T-helper 1 cell treated with Interleukin-12 subunit alpha and Interleukin-12 subunit beta and Interleukin-4 antibody, amounts not matched to agents 30 μg/mL and 1 μg/mL, for 36 hours (primary cell): ENCODE results near the gene FMN2.

Experiments used
- H3K27ac Mint-ChIP-seq: one replicate; pipeline ENCODE4 v1.8.0; 2021; ENCODE audit warnings: mild to moderate bottlenecking, mixed read lengths
- H3K27me3 Mint-ChIP-seq: one replicate; pipeline ENCODE4 v1.8.0; 2021; ENCODE audit warnings: low read depth, mixed read lengths
- H3K36me3 Mint-ChIP-seq: one replicate; pipeline ENCODE4 v1.8.0; 2021; ENCODE audit warnings: low read depth, mixed read lengths
- H3K4me1 Mint-ChIP-seq: one replicate; pipeline ENCODE4 v1.8.0; 2021; ENCODE audit warnings: low read depth, mixed read lengths
- H3K4me3 Mint-ChIP-seq: one replicate; pipeline ENCODE4 v1.8.0; 2021; ENCODE audit warnings: mild to moderate bottlenecking, moderate library complexity, mixed read lengths
- H3K9me3 Mint-ChIP-seq: one replicate; pipeline ENCODE4 v1.8.0; 2021; ENCODE audit warnings: mixed read lengths

The FMN2 gene

DNA sequence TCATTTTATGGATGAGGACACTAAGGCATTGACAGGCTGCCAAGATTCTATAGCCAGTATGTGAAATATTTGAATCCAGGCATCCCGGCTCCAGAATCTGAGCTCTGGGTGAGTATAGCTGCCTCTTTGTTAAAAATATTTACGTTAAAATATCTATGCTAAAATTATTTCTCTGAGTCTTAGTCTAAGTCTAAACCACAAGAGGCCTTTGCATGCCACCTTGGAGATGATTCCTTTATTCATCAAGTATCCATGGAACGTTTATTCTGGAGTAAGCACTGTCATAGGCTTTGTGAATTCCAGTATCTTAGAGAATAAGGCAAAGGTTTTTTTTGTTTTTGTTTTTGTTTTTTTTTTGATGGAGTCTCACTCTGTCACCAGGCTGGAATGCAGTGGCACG, 403.9 kb downstream of the FMN2 start:
- Mint-ChIP-seq H3K9me3 (peaks cover 7% of the 10 kb centered on the region), H3K36me3 (no peaks in the 10 kb centered on the region), H3K27me3 (peaks cover 3% of the 10 kb centered on the region), H3K4me3 (no peak overlapping the region), H3K4me1 (peaks cover 1% of the 10 kb centered on the region), H3K27ac (no peak overlapping the region)

DNA sequence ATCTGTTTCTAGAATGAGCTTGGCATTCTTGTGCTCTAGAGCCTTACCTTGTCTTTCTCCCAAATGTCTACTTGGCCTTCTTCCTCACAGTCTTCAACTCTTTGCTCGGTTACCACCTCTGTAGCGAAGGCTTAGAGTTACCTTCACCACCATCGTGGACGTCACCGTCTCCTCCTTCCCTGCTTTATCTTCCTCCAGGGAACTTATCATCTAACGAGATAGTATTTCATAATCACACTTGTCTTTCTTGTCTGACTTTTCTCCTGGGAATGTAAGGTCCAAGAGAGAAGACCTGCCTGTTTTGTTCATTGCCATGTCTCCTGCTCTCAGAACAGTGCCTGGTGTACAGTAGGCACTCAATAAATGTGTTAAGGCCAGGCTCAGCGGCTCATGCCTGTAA, 404.7 kb downstream of the FMN2 start:
- no peaks in the 10 kb centered on the region for H3K36me3 Mint-ChIP-seq
- H3K27me3 Mint-ChIP-seq: peaks cover 3% of the 10 kb centered on the region
- H3K27ac Mint-ChIP-seq: no peak overlapping the region
- H3K9me3 Mint-ChIP-seq: peaks cover 7% of the 10 kb centered on the region
- no peak overlapping the region for H3K4me3 Mint-ChIP-seq
- H3K4me1 Mint-ChIP-seq: peaks cover 1% of the 10 kb centered on the region

DNA sequence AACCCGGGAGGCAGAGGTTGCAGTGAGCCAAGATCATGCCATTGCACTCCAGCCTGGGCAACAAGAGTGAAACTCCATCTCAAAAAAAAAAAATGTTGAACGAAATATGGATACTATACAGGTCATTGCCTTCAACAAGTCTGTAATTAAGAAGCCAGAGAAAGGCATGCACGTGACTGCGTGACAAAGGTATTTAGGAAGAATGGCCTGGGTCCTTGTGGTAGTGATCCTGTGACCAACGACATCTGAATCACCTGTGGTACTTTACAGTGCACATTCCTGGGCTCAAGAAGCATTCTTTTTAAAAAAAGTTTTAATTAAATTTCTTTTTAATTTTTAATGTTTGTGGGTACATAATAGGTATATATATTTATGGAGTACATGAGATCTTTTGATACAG, 405.3 kb downstream of the FMN2 start:
- Mint-ChIP-seq H3K36me3 (no peaks in the 10 kb centered on the region), H3K27ac (no peak overlapping the region), H3K4me1 (peaks cover 1% of the 10 kb centered on the region), H3K4me3 (no peak overlapping the region), H3K9me3 (peaks cover 7% of the 10 kb centered on the region), H3K27me3 (peaks cover under 1% of the 10 kb centered on the region)

DNA sequence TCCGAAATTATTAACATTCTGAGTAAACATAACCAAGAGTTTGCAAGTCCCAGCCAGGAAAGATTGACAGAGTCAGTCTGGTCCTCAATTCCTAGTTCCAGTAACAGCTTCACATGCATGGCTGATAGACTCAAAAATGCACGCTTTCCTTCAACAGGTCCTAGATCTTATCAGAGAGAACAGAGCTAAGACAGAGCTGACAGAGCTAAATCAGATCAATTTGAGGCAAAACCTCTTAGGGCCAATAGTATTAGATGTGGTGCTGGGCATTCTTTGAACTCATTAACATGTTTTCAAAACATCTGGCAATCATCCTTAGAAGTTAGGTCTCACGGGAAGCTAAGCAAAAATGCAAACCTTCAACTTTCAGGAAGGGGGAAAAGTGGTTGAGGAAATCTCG, 406.2 kb downstream of the FMN2 start:
- Mint-ChIP-seq H3K4me1 (peaks cover 1% of the 10 kb centered on the region), H3K4me3 (no peak overlapping the region), H3K9me3 (peaks cover 7% of the 10 kb centered on the region), H3K27me3 (no peaks in the 10 kb centered on the region), H3K27ac (no peak overlapping the region), H3K36me3 (no peaks in the 10 kb centered on the region)

DNA sequence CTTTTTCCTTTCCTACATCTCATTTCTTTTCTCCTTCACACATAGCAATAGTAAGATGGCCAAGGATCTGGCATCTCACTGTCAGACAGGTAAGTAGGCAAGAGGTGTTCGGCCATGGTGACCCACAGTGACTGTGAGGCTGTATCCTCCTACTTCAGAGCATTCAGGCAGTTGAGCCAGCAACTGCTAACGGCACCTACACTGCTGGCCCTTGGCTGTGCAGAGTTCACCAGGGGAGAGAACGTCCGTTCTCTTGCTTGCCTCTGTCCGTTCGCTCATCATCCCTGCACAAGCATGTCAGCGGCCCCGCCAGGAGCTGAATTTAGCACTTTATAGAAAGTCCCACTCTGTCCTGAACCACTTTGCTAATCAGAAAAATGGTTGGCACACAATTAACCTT, 406.7 kb downstream of the FMN2 start:
- H3K27me3 Mint-ChIP-seq: no peaks in the 10 kb centered on the region
- H3K4me1 Mint-ChIP-seq: peaks cover 1% of the 10 kb centered on the region
- no peak overlapping the region for H3K27ac Mint-ChIP-seq
- no peaks in the 10 kb centered on the region for H3K36me3 Mint-ChIP-seq
- H3K4me3 Mint-ChIP-seq: no peak overlapping the region
- H3K9me3 Mint-ChIP-seq: peaks cover 7% of the 10 kb centered on the region

DNA sequence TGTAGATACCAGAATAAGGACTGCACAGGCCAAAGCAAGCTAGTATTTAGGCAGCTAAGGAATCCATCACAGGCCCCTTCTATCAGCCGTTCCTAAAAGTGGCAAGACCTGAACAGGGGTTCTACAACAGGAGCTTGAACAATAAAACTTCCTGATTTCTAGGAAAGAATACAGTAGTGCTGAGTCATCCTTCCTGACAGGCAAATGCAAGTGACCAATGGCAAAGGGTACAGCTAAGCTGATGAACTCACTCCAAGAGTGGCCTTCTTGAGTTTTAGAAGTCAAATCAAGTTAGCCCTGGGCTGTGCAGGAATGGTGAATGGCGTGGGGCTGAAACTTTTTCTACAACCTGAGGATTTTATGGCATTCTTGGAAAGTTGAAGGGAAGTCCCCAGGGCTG, 407.3 kb downstream of the FMN2 start:
- no peak overlapping the region for H3K27ac Mint-ChIP-seq
- no peaks in the 10 kb centered on the region for H3K36me3 Mint-ChIP-seq
- peaks cover 1% of the 10 kb centered on the region for H3K4me1 Mint-ChIP-seq
- H3K9me3 Mint-ChIP-seq: peaks cover 7% of the 10 kb centered on the region
- H3K27me3 Mint-ChIP-seq: no peaks in the 10 kb centered on the region
- H3K4me3 Mint-ChIP-seq: no peak overlapping the region

DNA sequence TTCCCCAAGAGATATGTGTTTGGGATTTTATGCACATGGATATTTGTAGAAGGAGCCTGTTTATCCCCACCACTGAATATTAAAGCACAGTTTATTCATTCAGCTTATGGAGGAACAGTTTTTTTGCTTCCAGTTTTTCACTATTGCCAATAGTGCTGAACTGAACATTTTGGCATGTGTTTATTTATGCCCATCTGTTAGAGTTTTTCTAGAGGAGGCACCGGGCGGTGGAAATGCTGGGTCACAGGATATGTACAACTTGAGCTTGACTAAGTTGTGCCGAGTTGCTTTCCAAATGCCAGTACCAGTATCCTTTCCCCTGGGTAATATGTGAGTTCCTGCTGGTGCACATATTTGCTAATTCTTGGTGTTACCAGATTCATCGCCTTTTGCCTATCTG, 409.0 kb downstream of the FMN2 start:
- no peaks in the 10 kb centered on the region for H3K36me3 Mint-ChIP-seq
- peaks cover 7% of the 10 kb centered on the region for H3K9me3 Mint-ChIP-seq
- H3K27ac Mint-ChIP-seq: no peak overlapping the region
- peaks cover 1% of the 10 kb centered on the region for H3K4me1 Mint-ChIP-seq
- no peak overlapping the region for H3K4me3 Mint-ChIP-seq
- no peaks in the 10 kb centered on the region for H3K27me3 Mint-ChIP-seq

DNA sequence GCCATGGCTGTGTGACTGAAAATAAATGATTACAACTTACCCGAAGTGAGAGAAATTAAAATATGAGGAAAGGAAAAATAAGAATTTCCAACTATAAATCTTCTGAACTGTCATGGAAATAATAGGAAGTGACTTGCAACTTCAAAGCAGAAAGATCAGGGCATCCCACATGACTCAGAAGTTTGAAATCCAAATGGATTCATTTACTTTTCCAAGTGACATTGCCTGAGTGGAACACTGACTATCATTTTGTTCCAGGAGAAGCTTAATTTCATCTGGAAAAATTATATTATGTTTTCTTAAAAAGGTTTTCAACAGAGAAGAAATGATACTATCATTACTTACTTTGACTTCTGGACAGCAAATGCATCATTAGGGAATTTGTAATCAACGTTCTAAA, 409.4 kb downstream of the FMN2 start:
- no peak overlapping the region for H3K27ac Mint-ChIP-seq
- no peak overlapping the region for H3K4me3 Mint-ChIP-seq
- H3K36me3 Mint-ChIP-seq: no peaks in the 10 kb centered on the region
- H3K27me3 Mint-ChIP-seq: no peaks in the 10 kb centered on the region
- peaks cover 1% of the 10 kb centered on the region for H3K4me1 Mint-ChIP-seq
- H3K9me3 Mint-ChIP-seq: peaks cover 7% of the 10 kb centered on the region

DNA sequence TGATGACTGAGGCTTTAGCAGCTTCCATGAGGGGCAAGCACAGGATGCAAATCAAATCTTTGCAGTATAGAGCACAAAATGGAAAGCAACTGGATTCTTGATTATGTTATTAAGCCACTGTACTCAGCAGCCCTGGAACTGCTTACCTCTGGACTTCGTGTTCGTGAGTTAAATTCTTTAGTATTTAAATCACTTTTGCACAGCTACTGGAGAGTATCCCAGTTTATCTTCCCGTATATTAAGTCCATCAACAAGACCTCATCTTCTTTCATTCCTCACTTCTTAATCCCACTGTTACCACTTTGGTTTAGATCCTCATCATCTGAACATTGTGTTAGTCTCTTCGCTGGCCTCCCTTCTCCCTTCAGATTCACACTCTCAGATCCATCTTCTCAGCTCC, 411.4 kb downstream of the FMN2 start:
- Mint-ChIP-seq H3K4me1 (peaks cover 1% of the 10 kb centered on the region), H3K9me3 (peaks cover 10% of the 10 kb centered on the region), H3K27ac (no peak overlapping the region), H3K27me3 (no peaks in the 10 kb centered on the region), H3K36me3 (no peaks in the 10 kb centered on the region), H3K4me3 (no peak overlapping the region)

DNA sequence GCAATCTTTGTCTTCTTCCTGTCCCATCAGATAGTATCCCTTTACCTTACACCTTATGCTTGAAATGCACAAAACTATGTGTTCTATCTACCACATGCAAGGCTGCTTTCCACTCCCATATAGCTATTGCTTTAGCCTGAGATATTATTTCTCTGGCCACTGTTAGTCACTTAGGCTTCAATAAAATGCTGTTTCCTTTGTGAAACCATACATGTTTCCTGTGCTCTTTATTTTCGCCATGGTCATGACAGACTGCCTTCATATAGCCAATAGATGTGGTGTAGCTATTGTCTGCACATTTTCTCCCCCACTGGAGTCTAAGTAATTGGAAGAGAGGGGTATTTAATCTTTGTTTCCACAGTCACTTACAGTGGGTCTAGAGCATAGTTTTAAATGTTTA, 411.9 kb downstream of the FMN2 start:
- no peak overlapping the region for H3K4me3 Mint-ChIP-seq
- H3K9me3 Mint-ChIP-seq: peaks cover 11% of the 10 kb centered on the region
- no peaks in the 10 kb centered on the region for H3K36me3 Mint-ChIP-seq
- H3K27me3 Mint-ChIP-seq: no peaks in the 10 kb centered on the region
- no peak overlapping the region for H3K27ac Mint-ChIP-seq
- peaks cover 1% of the 10 kb centered on the region for H3K4me1 Mint-ChIP-seq

DNA sequence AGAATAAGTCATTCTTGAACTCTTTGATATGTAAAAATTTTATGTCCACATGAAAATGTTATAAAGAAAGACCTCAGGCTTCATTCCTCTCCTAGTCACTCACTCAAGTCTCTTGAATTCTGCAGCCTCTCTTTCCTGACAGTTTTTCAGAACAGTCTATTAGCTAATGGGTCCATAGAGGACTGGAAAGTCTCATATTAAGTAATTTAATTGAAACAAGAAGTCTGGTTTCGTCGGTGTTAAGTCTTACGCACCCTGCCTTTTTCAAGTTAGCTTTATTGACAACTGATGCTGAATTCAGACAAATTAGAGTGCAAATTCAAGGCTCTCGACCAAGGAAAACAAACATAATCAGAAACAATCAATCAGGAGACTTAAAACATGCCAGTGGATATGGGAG, 414.5 kb downstream of the FMN2 start:
- H3K9me3 Mint-ChIP-seq: peaks cover 14% of the 10 kb centered on the region
- no peaks in the 10 kb centered on the region for H3K27me3 Mint-ChIP-seq
- no peak overlapping the region for H3K4me3 Mint-ChIP-seq
- H3K36me3 Mint-ChIP-seq: no peaks in the 10 kb centered on the region
- H3K27ac Mint-ChIP-seq: no peak overlapping the region
- no peaks in the 10 kb centered on the region for H3K4me1 Mint-ChIP-seq

DNA sequence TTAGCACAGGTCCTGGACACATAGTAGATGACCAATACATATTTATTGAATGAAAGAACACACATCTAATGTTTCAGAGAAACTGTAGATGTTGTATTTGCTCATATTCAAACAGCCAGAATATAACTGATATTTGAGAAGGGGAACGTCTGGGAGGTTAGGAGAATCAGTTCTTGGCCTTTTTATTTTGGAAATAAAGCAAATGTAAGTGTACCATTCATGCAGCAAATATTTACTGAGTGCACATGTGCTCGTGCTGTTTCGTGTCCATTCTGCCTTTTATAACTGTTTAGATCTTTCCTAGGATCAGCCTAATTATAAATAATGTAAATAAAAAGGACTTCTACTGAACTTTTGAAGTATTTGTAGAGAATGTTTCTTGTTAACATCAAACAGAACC, 416.5 kb downstream of the FMN2 start:
- H3K27ac Mint-ChIP-seq: no peak overlapping the region

DNA sequence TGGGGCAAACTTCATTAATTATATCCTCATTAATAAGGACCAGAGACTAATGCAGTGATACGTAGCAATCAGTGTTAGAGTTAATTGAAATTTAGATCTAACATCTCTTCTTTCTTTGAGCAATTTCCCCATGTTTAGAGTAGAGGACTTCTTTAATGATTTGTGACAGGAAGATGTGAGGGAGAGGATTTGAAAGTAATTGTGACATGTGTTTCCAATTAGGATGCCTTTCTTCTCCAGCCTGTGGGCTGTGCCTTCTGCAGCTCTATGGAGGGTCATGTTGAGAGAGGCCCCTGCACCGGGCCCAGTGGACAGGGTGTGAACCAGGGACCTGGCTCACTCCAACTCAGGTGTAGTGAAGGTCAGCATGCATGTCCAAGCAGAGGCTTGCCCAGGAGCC, 417.3 kb downstream of the FMN2 start:
- H3K4me1 Mint-ChIP-seq: no peaks in the 10 kb centered on the region
- no peaks in the 10 kb centered on the region for H3K27me3 Mint-ChIP-seq
- H3K4me3 Mint-ChIP-seq: no peak overlapping the region
- H3K9me3 Mint-ChIP-seq: peaks cover 14% of the 10 kb centered on the region
- no peak overlapping the region for H3K27ac Mint-ChIP-seq
- no peaks in the 10 kb centered on the region for H3K36me3 Mint-ChIP-seq

More for the DNA sequence above, 416.5 kb downstream of the FMN2 start:
- H3K9me3 Mint-ChIP-seq: peaks cover 14% of the 10 kb centered on the region
- no peaks in the 10 kb centered on the region for H3K36me3 Mint-ChIP-seq
- H3K4me1 Mint-ChIP-seq: no peaks in the 10 kb centered on the region
- no peak overlapping the region for H3K4me3 Mint-ChIP-seq
- H3K27me3 Mint-ChIP-seq: no peaks in the 10 kb centered on the region

DNA sequence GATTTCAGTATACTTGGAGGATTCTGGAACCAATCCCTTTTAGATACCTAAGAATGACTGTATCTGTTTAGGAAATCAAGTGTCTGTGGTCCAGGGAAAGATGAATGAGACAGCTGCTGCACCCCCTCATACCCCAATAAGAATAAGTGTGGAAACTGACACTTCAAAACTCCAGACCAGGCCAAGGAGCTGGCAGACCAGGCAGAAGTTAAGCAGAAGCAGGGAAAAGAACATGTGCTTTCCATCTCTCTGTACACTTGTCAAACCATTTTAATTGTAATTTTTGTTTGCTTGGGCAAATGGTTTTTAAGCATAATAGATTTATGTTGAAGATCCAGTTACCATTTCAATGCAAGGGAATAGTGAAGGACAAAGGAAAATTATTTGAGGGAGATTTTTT, 420.1 kb downstream of the FMN2 start:
- no peak overlapping the region for H3K27ac Mint-ChIP-seq
- no peaks in the 10 kb centered on the region for H3K36me3 Mint-ChIP-seq
- H3K27me3 Mint-ChIP-seq: no peaks in the 10 kb centered on the region
- peaks cover 8% of the 10 kb centered on the region for H3K9me3 Mint-ChIP-seq
- H3K4me1 Mint-ChIP-seq: no peaks in the 10 kb centered on the region
- no peak overlapping the region for H3K4me3 Mint-ChIP-seq

DNA sequence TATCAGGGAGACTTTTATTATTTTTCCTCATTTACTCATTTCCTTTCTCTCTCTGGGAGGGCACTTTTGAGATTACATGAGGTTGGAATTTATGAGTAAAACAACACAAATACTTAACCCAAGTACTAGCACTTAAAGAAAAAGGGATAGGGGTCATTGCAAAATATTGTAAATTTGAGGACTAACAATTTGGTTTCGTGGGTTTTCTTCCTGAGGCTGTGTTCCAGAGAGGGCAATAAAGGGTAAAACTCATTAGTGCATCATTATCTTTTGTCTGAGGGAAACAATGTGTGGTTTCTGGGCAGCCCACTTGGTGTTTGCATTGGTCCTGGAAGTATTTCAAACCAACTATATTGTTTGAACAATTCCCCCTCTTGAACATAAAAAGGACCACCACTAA, 423.8 kb downstream of the FMN2 start:
- peaks cover 5% of the 10 kb centered on the region for H3K27me3 Mint-ChIP-seq
- H3K36me3 Mint-ChIP-seq: no peaks in the 10 kb centered on the region
- H3K9me3 Mint-ChIP-seq: no peaks in the 10 kb centered on the region
- H3K27ac Mint-ChIP-seq: no peak overlapping the region
- no peaks in the 10 kb centered on the region for H3K4me1 Mint-ChIP-seq
- no peak overlapping the region for H3K4me3 Mint-ChIP-seq

DNA sequence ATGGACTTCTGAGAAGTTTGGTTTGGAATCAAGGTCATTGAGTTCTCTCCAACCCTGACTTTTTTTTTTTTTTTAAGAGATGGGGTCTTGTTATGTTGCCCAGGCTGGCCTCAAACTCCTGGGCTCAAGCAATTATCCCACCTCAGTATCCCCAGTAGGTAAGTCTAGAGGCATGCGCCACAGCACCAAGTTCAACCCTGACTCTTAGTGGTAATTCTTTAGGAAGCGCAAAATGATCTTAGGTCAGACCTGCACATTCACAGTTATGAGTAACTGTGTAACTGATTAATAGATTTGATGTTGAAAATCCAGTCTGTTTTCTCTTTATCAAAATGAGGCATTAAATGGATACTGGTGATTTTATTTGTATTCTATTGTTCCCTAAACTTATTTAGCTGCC, 424.4 kb downstream of the FMN2 start:
- Mint-ChIP-seq H3K4me1 (no peaks in the 10 kb centered on the region), H3K27me3 (peaks cover 5% of the 10 kb centered on the region), H3K27ac (no peak overlapping the region), H3K9me3 (no peaks in the 10 kb centered on the region), H3K4me3 (no peak overlapping the region), H3K36me3 (no peaks in the 10 kb centered on the region)
